ENCODE measurements around the gene MARK2. TPM values are rescaled to one million over a fixed set of nuclear protein-coding genes. Genes with fewer than 3 reads are reported as not detected.
A peak's percentile ranks its signal among the peaks of the same experiment; 100 is the strongest.

Gene MARK2
- total RNA-seq, 1 donor from 2014 or later: 26.2 TPM

DNA sequence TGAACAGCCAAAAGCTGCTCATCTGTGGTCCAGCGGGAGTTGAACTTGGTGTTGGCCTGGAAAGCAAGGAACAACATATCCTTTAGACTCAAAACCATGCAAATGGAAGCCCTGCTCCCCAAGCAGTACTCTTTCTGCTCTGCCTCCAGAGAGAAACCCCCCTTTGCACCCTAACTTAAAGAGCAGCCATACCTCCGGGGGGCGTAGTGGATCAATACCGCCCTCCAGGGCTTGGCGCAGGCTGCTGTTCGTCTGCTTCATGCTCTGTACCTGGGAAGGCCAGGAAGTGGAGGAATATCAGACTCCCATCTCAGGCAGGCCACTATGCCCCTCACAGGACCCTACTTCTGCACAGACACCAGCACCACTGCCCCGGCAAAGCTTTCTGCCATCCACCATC lies 73.8 kb downstream of the MARK2 start:
- Mint-ChIP-seq H3K4me1 (ENCODE audit: low read depth) (peaks cover 12% of the 10 kb centered on the region), H3K36me3 (ENCODE audit: low read depth) (peaks cover 2% of the 10 kb centered on the region), H3K27ac (ENCODE audit: unreplicated experiment) (no peak overlapping the region), H3K27me3 (ENCODE audit: low read depth) (no peaks in the 10 kb centered on the region), H3K9me3 (ENCODE audit: low read depth) (no peaks in the 10 kb centered on the region), H3K4me3 (ENCODE audit: unreplicated experiment) (no peak overlapping the region)
- TF ChIP-seq, protein P1, sequence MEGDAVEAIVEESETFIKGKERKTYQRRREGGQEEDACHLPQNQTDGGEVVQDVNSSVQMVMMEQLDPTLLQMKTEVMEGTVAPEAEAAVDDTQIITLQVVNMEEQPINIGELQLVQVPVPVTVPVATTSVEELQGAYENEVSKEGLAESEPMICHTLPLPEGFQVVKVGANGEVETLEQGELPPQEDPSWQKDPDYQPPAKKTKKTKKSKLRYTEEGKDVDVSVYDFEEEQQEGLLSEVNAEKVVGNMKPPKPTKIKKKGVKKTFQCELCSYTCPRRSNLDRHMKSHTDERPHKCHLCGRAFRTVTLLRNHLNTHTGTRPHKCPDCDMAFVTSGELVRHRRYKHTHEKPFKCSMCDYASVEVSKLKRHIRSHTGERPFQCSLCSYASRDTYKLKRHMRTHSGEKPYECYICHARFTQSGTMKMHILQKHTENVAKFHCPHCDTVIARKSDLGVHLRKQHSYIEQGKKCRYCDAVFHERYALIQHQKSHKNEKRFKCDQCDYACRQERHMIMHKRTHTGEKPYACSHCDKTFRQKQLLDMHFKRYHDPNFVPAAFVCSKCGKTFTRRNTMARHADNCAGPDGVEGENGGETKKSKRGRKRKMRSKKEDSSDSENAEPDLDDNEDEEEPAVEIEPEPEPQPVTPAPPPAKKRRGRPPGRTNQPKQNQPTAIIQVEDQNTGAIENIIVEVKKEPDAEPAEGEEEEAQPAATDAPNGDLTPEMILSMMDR (IDR thresholded peaks at IDR 0.05): no peak
- DNase-seq (ENCODE audit: low spot score): no peak

DNA sequence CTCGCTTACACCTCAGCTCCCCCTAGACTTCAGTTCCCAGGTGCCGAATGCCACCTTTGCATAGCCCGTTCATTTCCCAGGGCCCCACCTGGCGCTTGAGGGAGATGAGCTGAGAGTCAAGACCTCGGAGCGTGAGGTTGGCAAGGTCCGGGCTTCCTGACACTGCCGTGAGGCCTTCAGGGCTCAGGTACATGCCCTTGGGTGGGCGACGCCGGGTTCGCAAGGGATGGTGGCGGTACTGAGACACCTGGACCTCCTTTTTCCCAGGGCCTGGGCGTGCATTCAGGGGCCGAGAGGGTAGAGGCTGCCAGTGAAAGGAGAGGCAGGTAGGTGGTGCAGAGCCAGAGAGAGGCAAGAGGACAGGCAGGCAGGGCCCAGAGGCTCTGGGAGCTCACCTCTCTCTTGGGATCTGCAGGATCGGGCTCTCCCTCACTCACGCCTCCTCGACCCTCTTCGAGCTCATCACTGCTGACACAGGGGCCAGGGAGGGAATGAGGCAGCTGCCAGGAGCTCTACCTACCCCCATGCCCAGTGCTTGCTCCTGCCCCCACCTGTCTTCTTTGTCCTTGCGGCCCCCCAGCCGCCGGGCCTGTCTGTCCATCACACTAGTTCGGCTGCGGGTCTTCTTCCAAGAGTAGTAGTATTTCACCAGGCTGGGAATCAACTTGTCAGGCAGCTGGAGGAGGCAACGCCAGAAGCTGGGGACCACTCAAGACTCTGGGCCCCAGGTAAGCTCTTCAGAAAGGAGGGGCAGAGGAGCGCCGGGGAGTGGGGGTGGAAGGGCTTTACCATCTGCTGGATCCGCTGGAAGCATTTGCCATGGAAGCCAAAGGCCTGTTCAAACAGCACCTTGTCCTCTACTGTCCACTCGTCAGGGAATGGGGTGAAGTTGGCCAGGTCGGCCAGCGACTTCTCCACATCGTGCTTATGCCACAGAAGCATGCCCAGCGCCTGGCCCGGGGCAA lies 75.2 kb downstream of the MARK2 start:
- Mint-ChIP-seq H3K4me3 (ENCODE audit: unreplicated experiment) (no peak overlapping the region), H3K4me1 (ENCODE audit: low read depth) (peaks cover 20% of the 10 kb centered on the region), H3K27ac (ENCODE audit: unreplicated experiment) (no peak overlapping the region), H3K9me3 (ENCODE audit: low read depth) (no peaks in the 10 kb centered on the region), H3K27me3 (ENCODE audit: low read depth) (no peaks in the 10 kb centered on the region), H3K36me3 (ENCODE audit: low read depth) (no peaks in the 10 kb centered on the region)
- TF ChIP-seq, protein P1 (IDR thresholded peaks at IDR 0.05): no peak
- no peak for DNase-seq (ENCODE audit: low spot score)

DNA sequence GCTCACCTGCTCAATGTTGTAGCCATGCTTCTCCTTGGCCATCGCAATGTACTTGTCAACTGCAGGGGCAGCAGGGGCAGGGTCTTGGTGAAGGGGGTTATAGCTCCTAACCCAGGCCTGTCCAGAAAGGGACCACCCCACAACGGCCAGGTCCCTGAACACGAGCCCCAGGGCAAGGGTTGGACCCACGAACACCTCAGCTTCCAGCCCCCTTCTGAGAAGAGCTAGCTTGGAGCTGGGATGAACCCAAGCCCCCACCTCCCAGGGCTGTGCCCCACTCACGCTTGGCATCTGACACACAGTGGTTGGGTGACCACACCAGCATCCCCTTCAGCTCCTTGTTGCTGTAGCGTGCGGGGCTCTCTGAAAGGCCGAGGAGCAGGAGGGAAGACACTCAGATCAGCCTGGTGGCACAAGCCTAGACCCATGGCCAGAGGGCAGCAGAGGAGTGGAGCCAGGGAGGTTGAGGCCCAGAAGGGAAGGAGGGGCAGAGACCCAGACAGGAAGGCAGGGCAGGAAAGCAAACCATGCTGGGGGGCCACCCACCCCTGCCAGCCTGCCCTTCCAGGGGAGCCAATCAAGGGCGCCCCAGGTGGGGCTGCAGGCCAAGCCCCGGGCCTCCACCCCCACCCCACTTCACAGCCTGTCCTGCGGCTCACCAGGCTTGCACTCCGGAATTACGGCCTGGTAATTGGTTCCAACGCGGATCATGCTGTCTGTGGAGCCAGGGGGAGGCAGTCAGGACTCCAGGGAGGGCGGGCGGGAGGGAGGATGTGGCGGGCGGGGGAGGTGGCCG lies 76.2 kb downstream of the MARK2 start:
- TF ChIP-seq, protein P1 (IDR thresholded peaks at IDR 0.05): no peak
- peaks cover 19% of the 10 kb centered on the region for H3K4me1 Mint-ChIP-seq (ENCODE audit: low read depth)
- no peaks in the 10 kb centered on the region for H3K27me3 Mint-ChIP-seq (ENCODE audit: low read depth)
- H3K36me3 Mint-ChIP-seq (ENCODE audit: low read depth): no peaks in the 10 kb centered on the region
- no peaks in the 10 kb centered on the region for H3K9me3 Mint-ChIP-seq (ENCODE audit: low read depth)
- no peak for DNase-seq (ENCODE audit: low spot score)
- peak overlapping the region; percentile 13 for H3K4me3 Mint-ChIP-seq (ENCODE audit: unreplicated experiment)
- no peak overlapping the region for H3K27ac Mint-ChIP-seq (ENCODE audit: unreplicated experiment)

DNA sequence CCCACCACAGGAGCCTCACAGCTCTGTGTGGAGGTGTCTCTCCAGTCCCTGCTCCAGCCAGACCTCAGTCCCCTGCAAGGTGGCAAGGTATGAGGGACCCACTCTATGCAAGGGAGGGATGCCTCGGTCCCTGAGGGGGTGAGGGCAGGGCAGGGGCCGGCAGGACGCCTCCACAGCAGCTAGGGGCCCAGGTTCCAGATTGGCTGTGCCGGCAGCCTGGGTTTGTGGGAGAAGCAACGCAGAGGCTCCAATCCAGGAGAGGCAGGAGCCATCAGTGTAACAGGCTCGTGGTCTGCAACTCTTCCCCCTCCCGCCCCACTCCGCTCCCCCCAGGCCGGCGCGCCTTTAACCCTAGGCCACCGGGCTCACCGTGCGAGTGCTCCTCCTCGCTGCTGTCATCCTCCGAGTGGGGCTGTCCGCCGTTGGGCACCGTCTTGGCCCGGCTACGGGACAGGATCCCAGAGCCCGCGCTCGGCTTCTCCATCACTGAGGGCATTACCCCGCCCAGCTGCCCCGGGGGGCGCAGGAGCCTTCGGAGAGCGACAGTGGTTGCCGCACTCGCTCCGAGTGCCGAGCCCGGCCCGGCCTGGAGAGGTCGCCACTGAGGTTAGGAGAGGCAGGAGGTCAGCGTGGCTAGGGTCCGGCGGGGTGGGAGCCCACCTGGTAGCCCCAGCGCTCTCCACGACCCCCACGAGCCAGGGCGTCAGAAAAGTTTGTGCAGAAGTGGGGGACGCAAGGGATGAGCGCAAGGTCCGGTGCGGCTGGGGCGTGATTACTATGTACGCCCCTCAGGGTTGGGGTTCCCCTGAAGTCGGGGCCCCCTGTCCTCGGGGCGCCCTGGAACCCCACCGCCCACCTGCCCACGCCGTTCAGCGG lies 77.3 kb downstream of the MARK2 start:
- TF ChIP-seq, protein P1 (IDR thresholded peaks at IDR 0.05): peak; percentile 78
- H3K27ac Mint-ChIP-seq (ENCODE audit: unreplicated experiment): no peak overlapping the region
- H3K27me3 Mint-ChIP-seq (ENCODE audit: low read depth): no peaks in the 10 kb centered on the region

More for the DNA sequence above, 77.3 kb downstream of the MARK2 start:
- DNase-seq (ENCODE audit: low spot score): no peak
- H3K9me3 Mint-ChIP-seq (ENCODE audit: low read depth): no peaks in the 10 kb centered on the region
- H3K4me1 Mint-ChIP-seq (ENCODE audit: low read depth): peaks cover 18% of the 10 kb centered on the region
- H3K36me3 Mint-ChIP-seq (ENCODE audit: low read depth): no peaks in the 10 kb centered on the region
- H3K4me3 Mint-ChIP-seq (ENCODE audit: unreplicated experiment): peak overlapping the region; percentile 74

Measured in chondrocyte (in vitro differentiated cells).